K562 (cell line): ENCODE results near the gene TMEM121. TPM values are rescaled to one million over a fixed set of nuclear protein-coding genes. Genes with fewer than 3 reads are reported as not detected.
A peak's percentile ranks its signal among the peaks of the same experiment; 100 is the strongest.

Experiments
- FUS ChIP-seq: fragments of 200-400 bp; formaldehyde crosslinking; optimal IDR thresholded peaks from 2 replicates; pipeline ENCODE3; 2017; ENCODE audit warnings: low read depth, low read length
- HDAC1 ChIP-seq, 2 experiments: fragments of 450-650 bp; IDR thresholded peaks; 2 replicates each; pipeline ENCODE4 v1.6.1; 2016 to 2017; ENCODE audit warnings: inconsistent platforms in 1 of 2, mild to moderate bottlenecking in 1 of 2, moderate library complexity in 1 of 2
- ILF3 ChIP-seq: fragments of 450-650 bp; IDR thresholded peaks from 2 replicates; pipeline ENCODE4 v1.6.1; 2018; ENCODE audit warnings: antibody characterized with exemption, mild to moderate bottlenecking, moderate library complexity, borderline replicate concordance
- IRF2 ChIP-seq: sonication (generic); formaldehyde crosslinking; IDR thresholded peaks from 2 replicates; pipeline ENCODE4 v1.8.1; 2022; ENCODE audit warnings: mild to moderate bottlenecking, missing genetic modification reagents
- JUND ChIP-seq, 2 experiments: IDR thresholded peaks; 2 replicates in 1 of 2; 3 replicates in 1 of 2; pipeline ENCODE4 v1.6.1; 2011; ENCODE audit warnings: borderline replicate concordance in 2 of 2, low read depth in 2 of 2, low read length in 2 of 2, improper control_type of control experiment in 1 of 2, missing biosample characterization in 1 of 2, missing genetic modification characterization in 1 of 2, missing genetic modification reagents in 1 of 2
- MAFF ChIP-seq: IDR thresholded peaks from 2 replicates; pipeline ENCODE4 v1.6.1; 2012; ENCODE audit warnings: low read length, improper control_type of control experiment
- MTA3 ChIP-seq: fragments of 450-650 bp; formaldehyde crosslinking; IDR thresholded peaks from 2 replicates; pipeline ENCODE4 v1.6.1; 2017; ENCODE audit warnings: mild to moderate bottlenecking, borderline replicate concordance
- NR2F6 ChIP-seq: fragments of 450-650 bp; formaldehyde crosslinking; IDR thresholded peaks from 2 replicates; pipeline ENCODE4 v1.4.0; 2020; ENCODE audit warnings: mild to moderate bottlenecking
- PATZ1 ChIP-seq: fragments of 250-450 bp; sonication (Bioruptor Pico); IDR thresholded peaks from 2 replicates; pipeline ENCODE4 v1.5.0; 2020; ENCODE audit warnings: mild to moderate bottlenecking, borderline replicate concordance
- POLR2AphosphoS5 ChIP-seq: IDR thresholded peaks from 2 replicates; pipeline ENCODE4 v1.6.1; 2011; ENCODE audit warnings: mild to moderate bottlenecking, low read depth, low read length, moderate library complexity; ENCODE audit not compliant: control insufficient read depth, insufficient read depth
- RBM25 ChIP-seq: fragments of 200-400 bp; formaldehyde crosslinking; IDR thresholded peaks from 2 replicates; pipeline ENCODE4 v1.6.1; 2018; ENCODE audit warnings: low read length, low read depth, moderate library complexity; ENCODE audit not compliant: severe bottlenecking
- TAL1 ChIP-seq: fragments of 450-650 bp; IDR thresholded peaks from 2 replicates; pipeline ENCODE4 v1.6.1; 2016; ENCODE audit warnings: mild to moderate bottlenecking
- XRCC5 ChIP-seq: fragments of 200-400 bp; formaldehyde crosslinking; IDR thresholded peaks from 2 replicates; pipeline ENCODE4 v1.6.1; 2017; ENCODE audit warnings: low read depth, mild to moderate bottlenecking, low read length
- ZBTB12 ChIP-seq: fragments of 250-450 bp; sonication (Bioruptor Pico); IDR thresholded peaks from 2 replicates; pipeline ENCODE4 v1.4.0; 2020
- ZC3H8 ChIP-seq: fragments of 450-650 bp; IDR thresholded peaks from 2 replicates; pipeline ENCODE4 v1.6.1; 2017
- ZMIZ1 ChIP-seq, 2 experiments: fragments of 150-350 bp in 1 of 2; IDR thresholded peaks; 2 replicates each; pipeline ENCODE4 v1.6.1; 2012 to 2016; ENCODE audit warnings: low read depth in 2 of 2, low read length in 2 of 2, mild to moderate bottlenecking in 1 of 2, moderate library complexity in 1 of 2
- ZNF354B ChIP-seq: fragments of 250-450 bp; sonication (Bioruptor Pico); IDR thresholded peaks from 2 replicates; pipeline ENCODE4 v1.4.0; 2020
- ZNF57 ChIP-seq: fragments of 450-650 bp; formaldehyde crosslinking; IDR thresholded peaks from 2 replicates; pipeline ENCODE4 v1.4.0; 2020; ENCODE audit warnings: mild to moderate bottlenecking, moderate library complexity
- ZNF586 ChIP-seq: fragments of 450-650 bp; formaldehyde crosslinking; conservative IDR thresholded peaks from 2 replicates; pipeline ENCODE4 v1.4.0; 2020; ENCODE audit warnings: mild to moderate bottlenecking, moderate library complexity
- polyA plus RNA-seq, 8 experiments: library from polyadenylated mRNA; depleted of rRNA in 4 of 8; stranded (reverse) in 5 of 8; unstranded in 3 of 8; fragments of >200 nt; fragmentation: Nextera tagmentation in 2 of 8; fragmentation: Illumina TruSeq in 1 of 8; extraction: Ambion mirVana in 2 of 8; extraction: Trizol in 1 of 8; gene quantifications; 2 replicates each; pipeline versions ENCODE4 v1.2.1 to v1.2.3, GENCODE V29; 2011 to 2014; ENCODE audit warnings: inconsistent platforms in 1 of 8, missing spikeins in 1 of 8
- total RNA-seq, 7 experiments: library from RNA; depleted of rRNA in 6 of 7; stranded (reverse); fragments of >200 nt in 6 of 7; fragmentation: Illumina TruSeq in 2 of 7; extraction: Trizol in 2 of 7; gene quantifications; 2 replicates each; pipeline versions ENCODE4 v1.2.1 to v1.2.3, GENCODE V29; 2011 to 2021; ENCODE audit warnings: low replicate concordance in 1 of 7
- TF ChIP-seq, protein P1 (sequence below), 2 experiments: fragments of 450-650 bp in 1 of 2; sonication (generic) in 1 of 2; formaldehyde crosslinking in 1 of 2; IDR thresholded peaks in 1 of 2; conservative IDR thresholded peaks in 1 of 2; 2 replicates each; pipeline versions ENCODE4 v1.6.1 to v1.8.1; 2016 to 2023; ENCODE audit warnings: mild to moderate bottlenecking in 2 of 2, moderate library complexity in 2 of 2, inconsistent platforms in 1 of 2, missing genetic modification reagents in 1 of 2

Gene TMEM121
- total and polyA plus RNA-seq, 9 of the 15 experiments (the other 6 are each of a cell fraction or from before 2014, with no cell fraction given) = 0.31 to 0.36 TPM; not detected in 7

DNA sequence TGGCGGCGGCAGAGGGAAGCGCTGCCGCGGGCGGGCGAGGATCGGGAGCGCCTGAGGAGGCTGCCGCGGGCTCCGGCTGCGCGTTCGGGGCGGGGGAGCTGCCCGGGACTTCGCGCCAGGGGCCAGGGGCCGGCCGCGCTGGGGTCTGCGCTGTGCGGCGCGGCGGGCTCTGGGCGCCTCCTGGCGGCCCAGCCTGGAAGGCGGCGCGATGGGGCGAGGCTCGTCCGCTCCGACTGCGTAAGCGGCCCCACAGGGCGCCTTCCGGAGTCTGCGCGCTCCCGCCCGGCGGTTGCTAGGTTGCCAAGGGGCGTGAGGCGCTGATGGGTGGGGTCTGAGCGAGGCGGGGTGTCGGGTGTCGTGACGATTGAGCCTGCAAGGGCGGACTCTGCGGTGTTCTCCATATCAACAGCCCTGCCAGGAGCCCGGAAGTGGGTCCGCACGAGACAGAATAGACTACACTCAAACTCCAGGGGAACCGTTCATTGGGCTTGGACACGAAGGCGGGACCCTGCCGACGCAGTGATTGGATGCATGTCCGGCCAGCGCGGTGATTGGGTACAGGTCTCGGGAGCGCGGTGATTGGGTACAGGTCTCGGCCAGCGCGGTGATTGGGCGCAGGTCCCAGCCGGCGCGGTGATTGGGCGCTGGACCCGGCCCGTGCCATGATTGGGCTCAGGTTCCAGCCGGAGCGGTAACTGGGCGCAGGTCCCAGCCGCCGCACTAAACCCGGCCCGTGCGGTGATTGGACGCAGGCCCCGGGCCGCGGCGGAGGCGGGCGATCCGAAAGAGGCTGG, 35.6 kb upstream of the TMEM121 start, which contains the start of gene TEDC1 (continued):
- no peak for TF ChIP-seq ZMIZ1 (IDR thresholded peaks at IDR 0.05; ENCODE audit: low read depth in 2 of 2, low read length in 2 of 2)
- no peak for TF ChIP-seq MAFF
- TF ChIP-seq ZNF57 (CRISPR knock-in tag) = no peak
- no peak for TF ChIP-seq NR2F6
- TF ChIP-seq, protein P1, sequence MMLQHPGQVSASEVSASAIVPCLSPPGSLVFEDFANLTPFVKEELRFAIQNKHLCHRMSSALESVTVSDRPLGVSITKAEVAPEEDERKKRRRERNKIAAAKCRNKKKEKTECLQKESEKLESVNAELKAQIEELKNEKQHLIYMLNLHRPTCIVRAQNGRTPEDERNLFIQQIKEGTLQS (IDR thresholded peaks at IDR 0.05) = no peak
- TF ChIP-seq, protein P1 (CRISPR knock-in tag; conservative IDR thresholded peaks at IDR 0.05) = 0 out of 2 replicates have a peak, but pooled peaks have one; percentile 55
- no peak for TF ChIP-seq POLR2AphosphoS5
- peak; percentile 74; the same call in 1 of the 2 replicates for TF ChIP-seq MTA3
- TF ChIP-seq RBM25 = peak; percentile 99
- TF ChIP-seq XRCC5 = no peak
- no peak for TF ChIP-seq JUND (IDR thresholded peaks at IDR 0.05; ENCODE audit: borderline replicate concordance, low read depth, low read length)
- TF ChIP-seq JUND (tag; IDR thresholded peaks at IDR 0.05; ENCODE audit: borderline replicate concordance, low read depth, low read length) = no peak
- TF ChIP-seq ZC3H8 = no peak
- TF ChIP-seq HDAC1 (IDR thresholded peaks at IDR 0.05) = no peak
- TF ChIP-seq ZNF586 = no peak
- no peak for TF ChIP-seq ZNF354B
- no peak for TF ChIP-seq FUS
- TF ChIP-seq ZBTB12 (CRISPR knock-in tag) = 0 out of 2 replicates have a peak, but pooled peaks have one; percentile 30
- TF ChIP-seq ILF3 = no peak
- no peak for TF ChIP-seq TAL1
- no peak for TF ChIP-seq PATZ1 (CRISPR knock-in tag)
- no peak for TF ChIP-seq IRF2
